Vagina (tissue), 2 donors: ENCODE measurements around the gene OARD1.

ENCODE experiments used
- CTCF ChIP-seq, 3 experiments: fragments of 450-650 bp in 2 of 3; fragments of 200-600 bp in 1 of 3; sonication (generic) in 1 of 3; IDR thresholded peaks; one replicate each; pipeline ENCODE4 v1.5.1; 2017 to 2019; ENCODE audit warnings: antibody characterized with exemption in 3 of 3, mild to moderate bottlenecking in 2 of 3, moderate library complexity in 2 of 3
- POLR2A ChIP-seq, 2 donors: fragments of 450-650 bp; IDR thresholded peaks; one replicate each; pipeline ENCODE4 v1.6.1; 2017; ENCODE audit warnings: antibody characterized with exemption in 2 of 2, mild to moderate bottlenecking in 2 of 2, moderate library complexity in 2 of 2
- POLR2AphosphoS5 ChIP-seq, 2 donors: sonication (generic); formaldehyde crosslinking; IDR thresholded peaks; one replicate each; pipeline ENCODE4 v1.9.0; 2017; ENCODE audit warnings: antibody characterized with exemption in 2 of 2, mild to moderate bottlenecking in 2 of 2, low read depth in 1 of 2; ENCODE audit not compliant: insufficient read depth in 1 of 2

DNA sequence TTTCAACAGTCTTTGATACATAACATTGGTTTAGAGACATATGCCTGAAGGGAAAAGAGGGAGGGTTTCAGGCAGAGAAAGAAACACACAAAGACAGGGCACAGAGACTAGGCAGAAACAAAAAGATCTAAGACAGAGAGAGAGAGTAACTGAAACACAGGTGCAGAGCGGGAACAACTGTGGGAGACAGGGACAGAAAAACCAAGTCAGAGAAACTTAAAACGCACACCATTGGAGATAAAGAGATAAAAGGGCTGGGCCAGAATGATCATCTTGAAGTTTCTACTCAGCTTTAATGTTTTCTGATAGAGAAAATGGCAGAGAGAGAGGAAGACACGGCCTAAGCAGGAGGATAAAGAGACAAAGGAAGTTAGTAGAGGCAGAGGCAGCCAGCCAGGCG lies 44.9 kb downstream of the OARD1 start:
- no peak for TF ChIP-seq CTCF (IDR thresholded peaks at IDR 0.05)
- TF ChIP-seq POLR2AphosphoS5 (IDR thresholded peaks at IDR 0.05; ENCODE audit: insufficient read depth in 1 of 2, low read depth in 1 of 2) = no peak
- no peak for TF ChIP-seq POLR2A (IDR thresholded peaks at IDR 0.05)
